Measurements from ENCODE around the gene KIF26A.

KIF26A gene

GRCh38 chr14:104104076-104104901, 34.1 kb upstream of the KIF26A start:
- H3K36me3 ChIP-seq (replicated peaks; ENCODE audit: low read depth, low read length), result no peaks in the 10 kb centered on the region
- no peak overlapping the region for H3K27ac ChIP-seq (ENCODE audit: low read length)
- no peak overlapping the region for H3K4me3 ChIP-seq (ENCODE audit: low read length)
- TF ChIP-seq EZH2phosphoT487 (IDR thresholded peaks at IDR 0.05; ENCODE audit: low read depth) (no peak), CTCF (IDR thresholded peaks at IDR 0.05; ENCODE audit: low read depth, low read length) (no peak)
- no peak overlapping the region for H3K9ac ChIP-seq (ENCODE audit: low read length)
- H3K79me2 ChIP-seq (ENCODE audit: low read length), result no peaks in the 10 kb centered on the region
- H3K9me3 ChIP-seq (ENCODE audit: insufficient read depth, low read length), result no peaks in the 10 kb centered on the region
- H2AFZ ChIP-seq (ENCODE audit: low read depth, low read length), result no peak overlapping the region
- H4K20me1 ChIP-seq (ENCODE audit: insufficient read depth, low read length), result no peaks in the 10 kb centered on the region
- H3K4me2 ChIP-seq (ENCODE audit: low read length), result no peak overlapping the region
- no peaks in the 10 kb centered on the region for H3K27me3 ChIP-seq (ENCODE audit: low read depth, low read length)
- H3K4me1 ChIP-seq (ENCODE audit: low read length), result no peaks in the 10 kb centered on the region

- H3K4me3 ChIP-seq (ENCODE audit: low read length), result no peak overlapping the region
- H2AFZ ChIP-seq (ENCODE audit: low read depth, low read length), result no peak overlapping the region
- H3K27me3 ChIP-seq (ENCODE audit: low read depth, low read length), result no peaks in the 10 kb centered on the region
- no peak overlapping the region for H3K4me2 ChIP-seq (ENCODE audit: low read length)
- H3K9ac ChIP-seq (ENCODE audit: low read length), result no peak overlapping the region
- no peaks in the 10 kb centered on the region for H3K36me3 ChIP-seq (replicated peaks; ENCODE audit: low read depth, low read length)
- H3K79me2 ChIP-seq (ENCODE audit: low read length), result no peaks in the 10 kb centered on the region
- H3K9me3 ChIP-seq (ENCODE audit: insufficient read depth, low read length), result no peaks in the 10 kb centered on the region
- TF ChIP-seq CTCF (IDR thresholded peaks at IDR 0.05; ENCODE audit: low read depth, low read length), result no peak
- H4K20me1 ChIP-seq (ENCODE audit: insufficient read depth, low read length), result no peaks in the 10 kb centered on the region
- H3K4me1 ChIP-seq (ENCODE audit: low read length), result no peaks in the 10 kb centered on the region
- no peak overlapping the region for H3K27ac ChIP-seq (ENCODE audit: low read length)
Measured at GRCh38 chr14:104105071-104105821, 33.1 kb upstream of the KIF26A start.

- H3K4me3 ChIP-seq (ENCODE audit: low read length), result no peak overlapping the region
- H3K79me2 ChIP-seq (ENCODE audit: low read length), result no peaks in the 10 kb centered on the region
- no peak overlapping the region for H3K27ac ChIP-seq (ENCODE audit: low read length)
- TF ChIP-seq EZH2phosphoT487 (IDR thresholded peaks at IDR 0.05; ENCODE audit: low read depth) (no peak), CTCF (IDR thresholded peaks at IDR 0.05; ENCODE audit: low read depth, low read length) (no peak)
- no peak overlapping the region for H3K4me2 ChIP-seq (ENCODE audit: low read length)
- H3K9me3 ChIP-seq (ENCODE audit: insufficient read depth, low read length), result no peaks in the 10 kb centered on the region
- no peaks in the 10 kb centered on the region for H4K20me1 ChIP-seq (ENCODE audit: insufficient read depth, low read length)
- no peaks in the 10 kb centered on the region for H3K36me3 ChIP-seq (replicated peaks; ENCODE audit: low read depth, low read length)
- H3K9ac ChIP-seq (ENCODE audit: low read length), result no peak overlapping the region
- no peaks in the 10 kb centered on the region for H3K4me1 ChIP-seq (ENCODE audit: low read length)
- no peaks in the 10 kb centered on the region for H3K27me3 ChIP-seq (ENCODE audit: low read depth, low read length)
- H2AFZ ChIP-seq (ENCODE audit: low read depth, low read length), result no peak overlapping the region
Measured at GRCh38 chr14:104105822-104106470, 32.4 kb upstream of the KIF26A start.

GRCh38 chr14:104106471-104106991, 31.9 kb upstream of the KIF26A start:
- Histone ChIP-seq H3K4me3 (ENCODE audit: low read length) (no peak overlapping the region), H3K36me3 (replicated peaks; ENCODE audit: low read depth, low read length) (no peaks in the 10 kb centered on the region), H3K9me3 (ENCODE audit: insufficient read depth, low read length) (no peaks in the 10 kb centered on the region), H3K9ac (ENCODE audit: low read length) (no peak overlapping the region), H2AFZ (ENCODE audit: low read depth, low read length) (no peak overlapping the region), H3K27ac (ENCODE audit: low read length) (no peak overlapping the region), H4K20me1 (ENCODE audit: insufficient read depth, low read length) (no peaks in the 10 kb centered on the region), H3K27me3 (ENCODE audit: low read depth, low read length) (no peaks in the 10 kb centered on the region), H3K79me2 (ENCODE audit: low read length) (no peaks in the 10 kb centered on the region), H3K4me1 (ENCODE audit: low read length) (no peaks in the 10 kb centered on the region), H3K4me2 (ENCODE audit: low read length) (no peak overlapping the region)
- TF ChIP-seq EZH2phosphoT487 (IDR thresholded peaks at IDR 0.05; ENCODE audit: low read depth) (no peak), CTCF (IDR thresholded peaks at IDR 0.05; ENCODE audit: low read depth, low read length) (no peak)

Measured in OCI-LY3 (cell line).